Kidney epithelial cell (primary cell): ENCODE results near the gene AFAP1L2. TPM values are rescaled to one million over a fixed set of nuclear protein-coding genes. Genes with fewer than 3 reads are reported as not detected.
A peak's percentile ranks its signal among the peaks of the same experiment; 100 is the strongest.

Experiments
- DNase-seq: peaks from one replicate; pipeline ENCODE4 v3.0.0-alpha.2; 2010; ENCODE audit warnings: low read depth
- H3K27me3 ChIP-seq: 2 replicates; pipeline ENCODE4 v1.6.0; 2011; ENCODE audit warnings: low read length; ENCODE audit not compliant: control insufficient read depth, insufficient read depth
- H3K36me3 ChIP-seq: 2 replicates; pipeline ENCODE4 v1.5.1; 2011; ENCODE audit warnings: low read length; ENCODE audit not compliant: control insufficient read depth, insufficient read depth
- H3K4me3 ChIP-seq: 2 replicates; pipeline ENCODE4 v1.5.1; 2011; ENCODE audit warnings: low read depth, mild to moderate bottlenecking, control low read depth, low read length
- total RNA-seq: library from RNA; depleted of rRNA; stranded (reverse); fragments of >200 nt; gene quantifications from 2 replicates; pipeline ENCODE4 v1.2.3, GENCODE V29; 2015
- TF ChIP-seq, protein P1 (sequence below): IDR thresholded peaks from 2 replicates; pipeline ENCODE4 v1.5.1; 2011; ENCODE audit warnings: mild to moderate bottlenecking, moderate library complexity, low read length, control low read depth, inconsistent platforms; ENCODE audit not compliant: insufficient read depth, poor library complexity, severe bottlenecking

Gene AFAP1L2
- total RNA-seq, 1 donor from 2014 or later, result 10.2 TPM

DNA sequence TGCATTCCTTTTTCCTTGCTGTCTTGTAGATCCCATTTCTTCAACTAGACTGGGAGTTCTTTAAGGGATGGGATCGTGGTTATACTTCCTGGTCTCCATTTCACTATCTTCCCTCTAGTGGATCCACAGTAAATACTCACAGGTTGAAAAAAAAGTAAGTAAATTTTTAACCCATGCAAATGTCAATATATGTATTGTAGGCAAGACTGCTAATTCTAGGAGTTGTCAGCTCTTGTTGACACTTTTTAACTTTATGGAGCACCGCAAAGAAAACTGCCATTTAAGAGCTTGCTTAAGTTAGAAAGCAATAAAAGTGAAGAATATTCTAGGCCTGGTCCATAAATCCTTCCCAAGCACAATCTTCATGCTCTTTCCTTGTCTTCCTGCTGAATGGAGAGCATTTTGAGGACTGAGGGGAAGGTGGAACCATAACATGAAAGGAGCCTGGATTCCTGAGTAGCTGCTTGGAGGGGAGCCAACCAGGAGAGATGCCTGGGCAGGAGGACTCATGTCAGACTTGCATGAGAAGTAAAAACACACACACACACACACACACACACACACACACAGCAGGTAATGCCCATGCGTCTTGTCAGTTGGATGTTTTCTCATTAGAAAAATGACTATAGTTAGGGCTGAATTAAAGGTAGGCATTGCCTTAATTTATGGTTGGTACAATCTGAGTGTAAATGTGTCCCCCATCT, 133.1 kb downstream of the AFAP1L2 start:
- peak; percentile 56 for DNase-seq
- Histone ChIP-seq H3K36me3 (no peaks in the 10 kb centered on the region), H3K4me3 (no peak overlapping the region), H3K27me3 (no peaks in the 10 kb centered on the region)
- TF ChIP-seq, protein P1, sequence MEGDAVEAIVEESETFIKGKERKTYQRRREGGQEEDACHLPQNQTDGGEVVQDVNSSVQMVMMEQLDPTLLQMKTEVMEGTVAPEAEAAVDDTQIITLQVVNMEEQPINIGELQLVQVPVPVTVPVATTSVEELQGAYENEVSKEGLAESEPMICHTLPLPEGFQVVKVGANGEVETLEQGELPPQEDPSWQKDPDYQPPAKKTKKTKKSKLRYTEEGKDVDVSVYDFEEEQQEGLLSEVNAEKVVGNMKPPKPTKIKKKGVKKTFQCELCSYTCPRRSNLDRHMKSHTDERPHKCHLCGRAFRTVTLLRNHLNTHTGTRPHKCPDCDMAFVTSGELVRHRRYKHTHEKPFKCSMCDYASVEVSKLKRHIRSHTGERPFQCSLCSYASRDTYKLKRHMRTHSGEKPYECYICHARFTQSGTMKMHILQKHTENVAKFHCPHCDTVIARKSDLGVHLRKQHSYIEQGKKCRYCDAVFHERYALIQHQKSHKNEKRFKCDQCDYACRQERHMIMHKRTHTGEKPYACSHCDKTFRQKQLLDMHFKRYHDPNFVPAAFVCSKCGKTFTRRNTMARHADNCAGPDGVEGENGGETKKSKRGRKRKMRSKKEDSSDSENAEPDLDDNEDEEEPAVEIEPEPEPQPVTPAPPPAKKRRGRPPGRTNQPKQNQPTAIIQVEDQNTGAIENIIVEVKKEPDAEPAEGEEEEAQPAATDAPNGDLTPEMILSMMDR, result no peak

DNA sequence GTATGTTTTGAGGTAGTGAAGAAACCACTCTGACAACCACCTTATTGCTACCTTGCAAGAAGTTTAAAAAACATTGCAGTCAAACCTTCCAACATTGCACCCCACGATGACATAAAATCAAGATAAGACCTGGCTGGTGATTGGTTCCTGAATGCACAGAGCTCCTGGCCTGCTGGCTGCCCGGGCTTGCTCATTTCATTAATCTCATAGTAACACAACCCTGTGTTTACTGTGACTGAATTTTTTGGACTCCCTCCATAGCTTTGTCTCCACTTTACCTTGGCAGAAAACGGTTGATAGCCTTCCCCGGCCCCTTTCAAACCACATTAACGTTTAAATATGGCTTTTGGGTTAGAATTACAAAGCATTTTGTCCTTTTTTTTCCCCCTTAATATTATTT, 137.8 kb downstream of the AFAP1L2 start:
- Histone ChIP-seq H3K4me3 (no peak overlapping the region), H3K36me3 (no peaks in the 10 kb centered on the region), H3K27me3 (no peaks in the 10 kb centered on the region)
- no peak for DNase-seq
- TF ChIP-seq, protein P1, result no peak

DNA sequence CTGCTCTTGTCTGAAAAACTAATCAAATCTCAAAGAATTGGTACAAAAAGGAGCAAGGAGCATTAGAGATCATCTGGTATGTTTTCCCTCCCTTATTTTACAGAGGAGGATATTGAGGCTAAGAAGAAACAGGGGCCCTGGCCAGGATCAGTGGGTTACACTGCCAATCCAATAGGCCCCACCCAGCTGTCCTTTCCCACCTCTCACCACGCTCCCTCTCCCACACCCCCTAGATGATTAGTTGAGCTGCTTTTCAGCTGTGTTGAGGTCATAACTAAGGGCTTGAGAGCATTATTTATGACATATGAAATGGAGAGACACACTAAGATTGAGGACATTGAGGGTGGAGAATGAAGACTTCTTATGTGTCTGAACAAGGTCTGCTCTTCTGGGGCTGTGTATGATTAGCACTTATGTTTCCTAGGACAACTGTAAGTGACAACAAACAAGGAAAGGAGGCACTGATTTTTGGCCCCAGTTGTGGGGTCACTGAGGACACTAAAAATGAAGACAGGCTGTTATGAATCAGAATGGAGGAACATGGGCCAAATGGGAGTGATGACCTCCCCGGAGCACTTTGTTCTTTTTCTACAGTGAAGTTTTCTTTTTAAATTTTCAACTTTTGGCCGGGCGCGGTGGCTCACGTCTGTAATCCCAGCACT, 138.8 kb downstream of the AFAP1L2 start:
- TF ChIP-seq, protein P1, result no peak
- Histone ChIP-seq H3K36me3 (no peaks in the 10 kb centered on the region), H3K4me3 (no peak overlapping the region), H3K27me3 (no peaks in the 10 kb centered on the region)
- DNase-seq, result no peak

DNA sequence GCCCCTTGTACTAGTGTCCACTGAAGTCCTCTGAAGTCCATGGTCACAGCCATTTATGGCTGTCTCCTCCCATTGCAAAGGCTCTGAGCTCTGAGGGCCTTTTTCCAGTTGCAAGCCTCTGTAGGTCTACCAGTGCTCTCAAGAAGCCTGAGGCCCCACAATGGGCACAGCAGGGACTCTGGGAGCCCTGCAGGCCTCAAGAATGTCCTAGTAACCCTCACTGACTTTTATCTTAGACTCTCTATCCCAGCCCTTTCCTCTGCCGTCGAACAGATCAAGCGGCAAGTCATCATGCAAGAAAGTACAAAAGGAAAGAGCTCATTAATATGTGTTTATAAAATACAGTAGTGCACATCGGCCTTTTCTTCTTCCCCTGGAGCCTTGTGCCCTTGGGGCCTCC, 141.8 kb downstream of the AFAP1L2 start:
- no peaks in the 10 kb centered on the region for H3K27me3 ChIP-seq
- H3K4me3 ChIP-seq, result no peak overlapping the region
- TF ChIP-seq, protein P1, result no peak
- no peak for DNase-seq
- no peaks in the 10 kb centered on the region for H3K36me3 ChIP-seq

DNA sequence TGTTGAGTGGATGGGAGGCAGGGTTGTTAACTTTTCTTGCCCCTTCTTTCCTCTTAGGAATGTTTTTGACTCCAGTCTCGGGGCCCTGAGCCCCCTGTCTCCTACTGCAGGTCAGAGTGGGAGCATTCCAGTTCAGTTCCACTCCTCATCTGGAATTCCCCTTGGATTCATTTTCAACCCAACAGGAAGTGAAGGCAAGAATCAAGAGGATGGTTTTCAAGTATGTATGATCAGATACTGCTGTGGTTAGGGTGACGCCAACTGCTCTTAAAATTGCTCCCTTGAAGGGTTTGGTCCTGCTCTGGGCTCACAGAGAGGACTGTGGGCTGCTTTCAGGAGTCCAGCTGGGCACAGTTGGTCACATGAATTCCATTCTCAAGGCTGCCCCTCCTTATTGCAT, 143.2 kb downstream of the AFAP1L2 start:
- peak; percentile 51 for DNase-seq
- no peaks in the 10 kb centered on the region for H3K27me3 ChIP-seq

More for the DNA sequence above, 143.2 kb downstream of the AFAP1L2 start:
- no peaks in the 10 kb centered on the region for H3K36me3 ChIP-seq
- TF ChIP-seq, protein P1, result no peak
- H3K4me3 ChIP-seq, result no peak overlapping the region
